SU-DHL-6 (cell line): Measurements from ENCODE around the gene RGL4.

ENCODE experiments used
- H2AFZ ChIP-seq: fragments of 200-600 bp; sonication (generic); 2 replicates; pipeline ENCODE4 v1.6.1; 2014; ENCODE audit warnings: low read depth, mild to moderate bottlenecking, moderate library complexity, mixed read lengths, antibody characterized with exemption, low read length; ENCODE audit not compliant: severe bottlenecking
- H3F3A ChIP-seq: fragments of 200-600 bp; shearing (Covaris generic); 2 replicates; pipeline ENCODE4 v1.6.0; 2016; ENCODE audit warnings: antibody characterized with exemption, mild to moderate bottlenecking; ENCODE audit not compliant: insufficient read depth
- H3K27ac ChIP-seq: fragments of 200-600 bp; sonication (generic); 2 replicates; pipeline ENCODE4 v1.5.1; 2016; ENCODE audit warnings: low read depth, mild to moderate bottlenecking, low read length, moderate library complexity, mixed read lengths
- H3K27me3 ChIP-seq: fragments of 200-600 bp; sonication (generic), shearing (Covaris generic); 2 replicates; pipeline ENCODE4 v1.6.0; 2014; ENCODE audit warnings: mild to moderate bottlenecking, low read length
- H3K36me3 ChIP-seq: fragments of 200-600 bp; sonication (generic); 2 replicates; pipeline ENCODE4 v1.6.1; 2014; ENCODE audit warnings: mild to moderate bottlenecking, low read length, mixed read lengths
- H3K4me2 ChIP-seq: fragments of 300-600, 200-600 bp; shearing (Covaris generic), sonication (generic); 2 replicates; pipeline ENCODE4 v1.6.0; 2014; ENCODE audit warnings: low read length, low read depth, mild to moderate bottlenecking; ENCODE audit not compliant: poor library complexity, severe bottlenecking
- H3K4me3 ChIP-seq: fragments of 200-600 bp; sonication (generic); 2 replicates; pipeline ENCODE4 v1.5.1; 2014; ENCODE audit warnings: antibody characterized with exemption, low read length, mild to moderate bottlenecking, mixed read lengths; ENCODE audit not compliant: insufficient read depth, poor library complexity, severe bottlenecking
- H3K79me2 ChIP-seq: fragments of 200-600 bp; sonication (generic); 2 replicates; pipeline ENCODE4 v1.6.1; 2014; ENCODE audit warnings: mild to moderate bottlenecking, low read length, moderate library complexity; ENCODE audit not compliant: insufficient read depth
- H3K9ac ChIP-seq: fragments of 200-600 bp; sonication (generic); 2 replicates; pipeline ENCODE4 v1.7.0; 2014; ENCODE audit warnings: mild to moderate bottlenecking, low read length
- H3K9me2 ChIP-seq: fragments of 200-600 bp; sonication (generic); replicated peaks from 2 replicates; pipeline ENCODE4 v1.6.1; 2014; ENCODE audit warnings: low read length; ENCODE audit not compliant: insufficient read depth
- H3K9me3 ChIP-seq: fragments of 200-600 bp; sonication (generic); 2 replicates; pipeline ENCODE4 v1.6.1; 2014; ENCODE audit warnings: low read length, mixed read lengths; ENCODE audit not compliant: insufficient read depth
- H4K20me1 ChIP-seq: fragments of 200-600 bp; sonication (generic); 2 replicates; pipeline ENCODE4 v1.6.1; 2014; ENCODE audit warnings: low read depth, mild to moderate bottlenecking, antibody characterized with exemption, low read length, moderate library complexity, mixed read lengths
- EZH2phosphoT487 ChIP-seq: fragments of 200-600 bp; sonication (generic), shearing (Covaris generic); conservative IDR thresholded peaks from 2 replicates; pipeline ENCODE4 v1.6.1; 2018; ENCODE audit warnings: mild to moderate bottlenecking, antibody characterized with exemption, low read length, moderate library complexity, mixed read lengths
- TF ChIP-seq, protein P1 (sequence below): fragments of 200-600 bp; sonication (generic); IDR thresholded peaks from one replicate; pipeline ENCODE4 v1.5.1; 2017; ENCODE audit warnings: antibody characterized with exemption, mild to moderate bottlenecking, low read length, moderate library complexity; ENCODE audit not compliant: insufficient read depth, poor library complexity, severe bottlenecking

The RGL4 gene

DNA sequence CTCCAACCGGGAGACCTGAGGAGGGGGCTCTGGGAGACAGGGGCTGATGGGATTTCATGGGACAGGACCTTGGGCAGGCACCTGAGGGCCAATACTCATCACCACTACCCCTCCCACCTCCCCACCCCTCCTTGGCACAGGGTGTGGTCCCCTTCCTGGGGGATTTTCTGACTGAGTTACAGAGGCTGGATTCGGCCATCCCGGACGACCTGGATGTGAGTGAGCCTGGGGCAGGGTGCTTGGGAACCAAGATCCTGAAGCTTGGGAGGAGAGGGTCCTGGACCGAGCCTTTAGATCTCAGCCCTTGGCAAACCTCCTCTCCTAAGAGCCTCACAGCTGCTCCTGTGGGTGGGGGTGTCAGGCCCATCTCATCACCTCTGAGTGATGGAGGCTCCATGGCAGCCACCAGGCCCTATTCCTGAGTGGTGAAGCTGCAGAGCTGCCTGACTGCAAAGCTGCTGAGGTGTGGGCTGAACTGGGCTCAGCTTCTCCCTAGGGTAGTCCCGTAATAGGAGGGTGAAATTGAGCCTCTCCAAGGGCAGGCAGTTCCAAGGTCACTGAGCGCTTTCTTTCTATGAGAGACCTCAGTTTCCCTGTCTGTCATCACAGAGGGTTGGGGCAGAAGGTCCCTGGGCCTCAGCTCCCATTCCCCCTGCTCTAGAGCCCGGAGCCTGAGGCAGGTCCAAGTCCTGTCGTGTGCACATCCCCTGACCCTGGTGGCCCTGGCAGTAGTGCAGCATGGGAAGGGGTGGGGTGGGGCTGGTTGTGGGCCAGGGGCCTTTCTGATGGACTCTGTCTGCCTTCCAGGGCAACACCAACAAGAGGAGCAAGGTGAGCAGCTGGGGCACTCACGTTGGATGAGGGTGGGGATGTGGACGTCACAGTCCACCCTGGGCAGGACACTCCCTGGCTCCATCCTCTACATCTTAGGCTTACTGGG is 6.5 kb downstream of the RGL4 start:
- Histone ChIP-seq H3K27ac (no peak overlapping the region), H3K36me3 (peaks cover 27% of the 10 kb centered on the region; the same call in 1 of the 2 replicates), H3K79me2 (peaks cover 19% of the 10 kb centered on the region; the same call in 1 of the 2 replicates), H2AFZ (no peak overlapping the region), H4K20me1 (no peaks in the 10 kb centered on the region), H3K27me3 (no peaks in the 10 kb centered on the region), H3K4me2 (no peak overlapping the region), H3K9me2 (no peaks in the 10 kb centered on the region), H3K4me3 (no peak overlapping the region), H3K9ac (no peak overlapping the region), H3K9me3 (no peaks in the 10 kb centered on the region), H3F3A (no peaks in the 10 kb centered on the region)
- TF ChIP-seq, protein P1, sequence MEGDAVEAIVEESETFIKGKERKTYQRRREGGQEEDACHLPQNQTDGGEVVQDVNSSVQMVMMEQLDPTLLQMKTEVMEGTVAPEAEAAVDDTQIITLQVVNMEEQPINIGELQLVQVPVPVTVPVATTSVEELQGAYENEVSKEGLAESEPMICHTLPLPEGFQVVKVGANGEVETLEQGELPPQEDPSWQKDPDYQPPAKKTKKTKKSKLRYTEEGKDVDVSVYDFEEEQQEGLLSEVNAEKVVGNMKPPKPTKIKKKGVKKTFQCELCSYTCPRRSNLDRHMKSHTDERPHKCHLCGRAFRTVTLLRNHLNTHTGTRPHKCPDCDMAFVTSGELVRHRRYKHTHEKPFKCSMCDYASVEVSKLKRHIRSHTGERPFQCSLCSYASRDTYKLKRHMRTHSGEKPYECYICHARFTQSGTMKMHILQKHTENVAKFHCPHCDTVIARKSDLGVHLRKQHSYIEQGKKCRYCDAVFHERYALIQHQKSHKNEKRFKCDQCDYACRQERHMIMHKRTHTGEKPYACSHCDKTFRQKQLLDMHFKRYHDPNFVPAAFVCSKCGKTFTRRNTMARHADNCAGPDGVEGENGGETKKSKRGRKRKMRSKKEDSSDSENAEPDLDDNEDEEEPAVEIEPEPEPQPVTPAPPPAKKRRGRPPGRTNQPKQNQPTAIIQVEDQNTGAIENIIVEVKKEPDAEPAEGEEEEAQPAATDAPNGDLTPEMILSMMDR = no peak
- no peak for TF ChIP-seq EZH2phosphoT487

DNA sequence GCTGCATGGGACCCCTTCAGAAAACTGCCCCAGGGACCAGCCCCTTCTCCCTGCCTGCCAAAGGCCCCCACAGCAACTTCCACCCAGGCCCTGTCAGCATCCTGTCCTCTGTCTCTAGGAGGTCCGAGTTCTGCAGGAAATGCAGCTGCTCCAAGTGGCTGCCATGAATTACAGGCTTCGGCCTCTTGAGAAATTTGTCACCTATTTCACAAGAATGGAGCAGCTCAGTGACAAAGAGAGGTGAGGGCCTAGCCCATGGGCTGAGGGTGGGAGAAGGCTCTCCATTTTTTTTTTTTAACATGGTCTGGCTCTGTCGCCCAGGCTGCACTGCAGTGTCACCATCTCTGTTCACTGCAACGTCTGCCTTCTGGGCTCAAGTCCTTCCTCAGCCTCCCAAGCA is 7.3 kb downstream of the RGL4 start:
- TF ChIP-seq, protein P1 = no peak
- TF ChIP-seq EZH2phosphoT487 = no peak
- no peak overlapping the region for H2AFZ ChIP-seq
- no peaks in the 10 kb centered on the region for H4K20me1 ChIP-seq
- H3K27ac ChIP-seq = no peak overlapping the region
- no peaks in the 10 kb centered on the region for H3K9me2 ChIP-seq
- H3K9ac ChIP-seq = no peak overlapping the region
- H3F3A ChIP-seq = no peaks in the 10 kb centered on the region
- H3K79me2 ChIP-seq = peaks cover 26% of the 10 kb centered on the region; the same call in 1 of the 2 replicates
- H3K4me2 ChIP-seq = no peak overlapping the region
- H3K4me3 ChIP-seq = no peak overlapping the region
- H3K27me3 ChIP-seq = no peaks in the 10 kb centered on the region
- H3K36me3 ChIP-seq = peaks cover 28% of the 10 kb centered on the region; the same call in 1 of the 2 replicates
- no peaks in the 10 kb centered on the region for H3K9me3 ChIP-seq

DNA sequence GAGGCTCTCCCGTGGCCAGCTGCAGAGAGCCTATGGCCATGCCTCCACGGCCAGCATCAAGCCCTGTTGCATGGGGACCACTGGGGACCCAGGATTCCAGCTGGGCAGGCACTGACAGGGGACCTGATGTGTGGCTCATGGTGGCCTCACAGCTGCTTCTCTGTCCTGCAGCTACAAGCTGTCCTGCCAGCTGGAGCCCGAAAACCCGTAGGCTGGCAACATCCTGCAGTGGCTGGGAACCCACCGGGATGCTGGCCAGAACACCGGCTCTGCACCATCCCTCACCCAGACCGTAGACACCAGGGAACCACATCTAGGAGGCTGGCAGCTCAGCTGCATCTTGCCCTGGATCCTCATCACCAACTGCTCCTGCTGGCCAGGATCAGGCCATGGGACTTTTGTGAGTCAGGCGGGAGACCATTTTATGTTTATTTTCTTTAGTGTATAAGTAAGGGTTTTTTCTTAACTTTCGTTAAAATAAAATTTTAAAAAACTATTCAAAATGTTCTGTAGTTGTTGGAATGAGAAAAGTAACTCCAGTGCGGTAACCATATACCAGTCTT is 7.9 kb downstream of the RGL4 start:
- no peak for TF ChIP-seq EZH2phosphoT487
- TF ChIP-seq, protein P1 = no peak
- Histone ChIP-seq H3K79me2 (peaks cover 31% of the 10 kb centered on the region), H4K20me1 (no peaks in the 10 kb centered on the region)

More for the DNA sequence above, 7.9 kb downstream of the RGL4 start:
- Histone ChIP-seq H2AFZ (no peak overlapping the region), H3K4me3 (no peak overlapping the region), H3K9ac (no peak overlapping the region), H3K4me2 (no peak overlapping the region), H3K9me2 (no peaks in the 10 kb centered on the region), H3F3A (no peaks in the 10 kb centered on the region), H3K36me3 (peaks cover 28% of the 10 kb centered on the region; the same call in 1 of the 2 replicates), H3K27ac (no peak overlapping the region), H3K9me3 (no peaks in the 10 kb centered on the region), H3K27me3 (no peaks in the 10 kb centered on the region)
